HUES64 (cell line): ENCODE data around the gene FKBP6.
"Not testable (repeated sequence)": the region's sequence is repeated elsewhere in the genome, so short reads cannot be mapped to it uniquely, and the experiment has no call there.

Experiments used
- H3K27ac ChIP-seq: 2 replicates; pipeline ENCODE4 v1.7.0; 2013; ENCODE audit warnings: low read depth, low read length, inconsistent platforms
- H3K27me3 ChIP-seq: 2 replicates; pipeline ENCODE4 v1.6.1; 2013; ENCODE audit warnings: mild to moderate bottlenecking, low read length; ENCODE audit not compliant: insufficient read depth
- H3K36me3 ChIP-seq: 2 replicates; pipeline ENCODE4 v1.6.1; 2013; ENCODE audit warnings: mild to moderate bottlenecking, low read length; ENCODE audit not compliant: insufficient read depth
- H3K4me1 ChIP-seq: 2 replicates; pipeline ENCODE4 v1.6.1; 2013; ENCODE audit warnings: mild to moderate bottlenecking, low read length, moderate library complexity; ENCODE audit not compliant: insufficient read depth
- H3K4me3 ChIP-seq: 2 replicates; pipeline ENCODE4 v1.5.1; 2013; ENCODE audit warnings: mild to moderate bottlenecking, low read length, moderate library complexity
- H3K9ac ChIP-seq: 2 replicates; pipeline ENCODE4 v1.6.1; 2013; ENCODE audit warnings: mild to moderate bottlenecking, low read depth, low read length
- H3K9me3 ChIP-seq: 2 replicates; pipeline ENCODE4 v1.6.1; 2013; ENCODE audit warnings: low read depth, low read length; ENCODE audit not compliant: insufficient read depth
- WGBS: fragments of 150-250, 120-280 bp; methylation state at CpG from one replicate; pipeline ENCODE4 v1.1.7; 2013; ENCODE audit warnings: missing lambda C conversion rate; 5-methylcytosine and 5-hydroxymethylcytosine counted together

FKBP6 gene

GRCh38 chr7:73399185-73400050 lies 71.5 kb downstream of the FKBP6 start:
- H3K9ac ChIP-seq, H3K27me3 ChIP-seq, H3K9me3 ChIP-seq, H3K4me1 ChIP-seq, H3K36me3 ChIP-seq, H3K4me3 ChIP-seq, H3K27ac ChIP-seq: not testable (repeated sequence)
- WGBS = 64% methylated on average over 19 of the region's 19 CpGs

- H3K4me3 ChIP-seq, H3K27ac ChIP-seq, H3K27me3 ChIP-seq, H3K36me3 ChIP-seq, H3K9me3 ChIP-seq, H3K4me1 ChIP-seq, H3K9ac ChIP-seq: not testable (repeated sequence)
- WGBS = 85% methylated on average over 3 of the region's 3 CpGs
Measured at GRCh38 chr7:73404860-73405259, 76.9 kb downstream of the FKBP6 start.
